Peyer's patch (tissue), 4 donors: ENCODE measurements around the gene HPSE2. TPM values are rescaled to one million over a fixed set of nuclear protein-coding genes. Genes with fewer than 3 reads are reported as not detected.
A peak's percentile ranks its signal among the peaks of the same experiment; 100 is the strongest.

Experiments used
- DNase-seq, 3 donors: peaks; one replicate each; pipeline ENCODE4 v3.0.0-alpha.2; 2017 to 2019
- H3K27ac ChIP-seq, 4 donors: fragments of 200-600 bp; sonication (generic); one replicate each; pipeline ENCODE4 v1.5.1; 2016 to 2019
- H3K27me3 ChIP-seq, 2 donors: fragments of 200-600 bp; sonication (generic); one replicate each; pipeline ENCODE4 v1.5.1; 2019
- H3K36me3 ChIP-seq, 3 donors: fragments of 200-600 bp; sonication (generic); one replicate each; pipeline ENCODE4 v1.5.1; 2016 to 2019
- H3K4me1 ChIP-seq, 4 donors: fragments of 200-600 bp; sonication (generic); one replicate each; pipeline ENCODE4 v1.5.1; 2016 to 2019
- H3K4me3 ChIP-seq, 4 donors: fragments of 200-600 bp; sonication (generic); 1 replicate in 3 of 4; 2 replicates in 1 of 4; pipeline ENCODE4 v1.5.1; 2016 to 2019; ENCODE audit warnings: mild to moderate bottlenecking in 1 of 4
- H3K9me3 ChIP-seq, 4 donors: fragments of 200-600 bp; sonication (generic); one replicate each; pipeline ENCODE4 v1.5.1; 2016 to 2019; ENCODE audit warnings: mild to moderate bottlenecking in 1 of 4
- POLR2A ChIP-seq, 2 donors: fragments of 450-650 bp; IDR thresholded peaks; one replicate each; pipeline ENCODE4 v1.5.1; 2017; ENCODE audit warnings: antibody characterized with exemption in 2 of 2, mild to moderate bottlenecking in 2 of 2, moderate library complexity in 2 of 2
- total RNA-seq, 4 donors: library from RNA; depleted of rRNA; stranded (reverse); fragments of >200 nt; gene quantifications; one replicate each; pipeline ENCODE4 v1.1.0, GENCODE V29; 2016
- TF ChIP-seq, protein P1 (sequence below), 6 experiments: fragments of 450-650 bp in 4 of 6; fragments of 200-600 bp in 2 of 6; sonication (generic) in 1 of 6; IDR thresholded peaks; one replicate each; pipeline ENCODE4 v1.5.1; 2017 to 2019; ENCODE audit warnings: antibody characterized with exemption in 6 of 6, mild to moderate bottlenecking in 3 of 6, moderate library complexity in 1 of 6

HPSE2 gene
- total RNA-seq, 4 donors from 2014 or later, result 3.0 to 15.7 (median 7.4) TPM

DNA sequence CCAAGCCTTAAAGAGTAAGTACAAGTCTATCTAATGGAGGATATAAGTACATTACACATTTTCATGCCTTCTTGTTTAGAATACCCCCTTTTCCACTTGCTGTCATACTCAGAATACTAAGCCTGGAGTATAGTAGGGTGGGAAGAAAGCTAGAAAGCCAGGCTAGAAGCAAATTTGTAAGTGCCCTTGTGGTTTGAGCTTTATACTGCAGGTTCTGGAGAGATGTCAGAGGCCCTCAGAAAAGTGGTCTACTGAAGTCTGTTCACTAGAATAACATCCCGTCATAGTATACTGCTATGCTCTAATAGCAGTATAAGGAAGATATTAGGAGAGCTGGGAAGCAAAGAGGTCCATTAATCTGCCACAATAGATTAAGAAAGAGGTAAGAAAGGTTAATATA is 62.7 kb downstream of the HPSE2 start:
- Histone ChIP-seq H3K4me3 (no peak overlapping the region), H3K27me3 (no peaks in the 10 kb centered on the region), H3K36me3 (no peaks in the 10 kb centered on the region), H3K9me3 (no peaks in the 10 kb centered on the region), H3K4me1 (no peaks in the 10 kb centered on the region), H3K27ac (no peak overlapping the region)
- no peak for TF ChIP-seq POLR2A (IDR thresholded peaks at IDR 0.05)
- TF ChIP-seq, protein P1, sequence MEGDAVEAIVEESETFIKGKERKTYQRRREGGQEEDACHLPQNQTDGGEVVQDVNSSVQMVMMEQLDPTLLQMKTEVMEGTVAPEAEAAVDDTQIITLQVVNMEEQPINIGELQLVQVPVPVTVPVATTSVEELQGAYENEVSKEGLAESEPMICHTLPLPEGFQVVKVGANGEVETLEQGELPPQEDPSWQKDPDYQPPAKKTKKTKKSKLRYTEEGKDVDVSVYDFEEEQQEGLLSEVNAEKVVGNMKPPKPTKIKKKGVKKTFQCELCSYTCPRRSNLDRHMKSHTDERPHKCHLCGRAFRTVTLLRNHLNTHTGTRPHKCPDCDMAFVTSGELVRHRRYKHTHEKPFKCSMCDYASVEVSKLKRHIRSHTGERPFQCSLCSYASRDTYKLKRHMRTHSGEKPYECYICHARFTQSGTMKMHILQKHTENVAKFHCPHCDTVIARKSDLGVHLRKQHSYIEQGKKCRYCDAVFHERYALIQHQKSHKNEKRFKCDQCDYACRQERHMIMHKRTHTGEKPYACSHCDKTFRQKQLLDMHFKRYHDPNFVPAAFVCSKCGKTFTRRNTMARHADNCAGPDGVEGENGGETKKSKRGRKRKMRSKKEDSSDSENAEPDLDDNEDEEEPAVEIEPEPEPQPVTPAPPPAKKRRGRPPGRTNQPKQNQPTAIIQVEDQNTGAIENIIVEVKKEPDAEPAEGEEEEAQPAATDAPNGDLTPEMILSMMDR (IDR thresholded peaks at IDR 0.05), result no peak
- no peak for DNase-seq

- H3K36me3 ChIP-seq, result no peaks in the 10 kb centered on the region
Observed at GRCh38 chr10:99172128-99172738, 63.4 kb downstream of the HPSE2 start.

GRCh38 chr10:99170116-99170675 is 65.5 kb downstream of the HPSE2 start:
- no peaks in the 10 kb centered on the region for H3K4me1 ChIP-seq
- TF ChIP-seq, protein P1 (IDR thresholded peaks at IDR 0.05), result no peak
- TF ChIP-seq POLR2A (IDR thresholded peaks at IDR 0.05), result no peak
- DNase-seq, result no peak
- H3K9me3 ChIP-seq, result no peaks in the 10 kb centered on the region
- H3K4me3 ChIP-seq, result no peak overlapping the region
- H3K27me3 ChIP-seq, result no peaks in the 10 kb centered on the region
- no peaks in the 10 kb centered on the region for H3K36me3 ChIP-seq
- no peak overlapping the region for H3K27ac ChIP-seq

More at GRCh38 chr10:99172128-99172738, 63.4 kb downstream of the HPSE2 start:
- TF ChIP-seq, protein P1 (IDR thresholded peaks at IDR 0.05), result peak in 4 of 6 experiments; percentile 14 to 53 (median 40)
- no peak for TF ChIP-seq POLR2A (IDR thresholded peaks at IDR 0.05)
- Histone ChIP-seq H3K27me3 (no peaks in the 10 kb centered on the region), H3K4me1 (no peaks in the 10 kb centered on the region), H3K27ac (no peak overlapping the region), H3K4me3 (no peak overlapping the region), H3K9me3 (no peaks in the 10 kb centered on the region)
- DNase-seq, result no peak

DNA sequence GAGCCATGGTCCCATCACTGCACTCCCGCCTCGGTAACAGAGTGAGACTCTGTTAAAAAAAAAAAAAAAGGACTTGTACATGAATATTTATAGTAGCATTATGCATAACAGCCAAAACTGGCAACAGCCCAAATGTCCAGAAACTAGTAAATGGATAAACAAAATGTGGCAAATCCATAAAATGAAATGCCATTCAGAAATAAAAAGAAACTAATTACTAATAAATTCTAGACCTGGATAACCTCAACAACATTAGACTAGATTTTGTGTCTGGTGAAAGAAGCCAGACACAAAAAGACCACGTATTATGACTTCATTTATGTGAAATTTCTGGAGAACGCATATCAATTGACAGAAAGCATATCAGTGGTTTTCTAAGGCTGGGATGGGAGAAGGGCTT is 74.5 kb downstream of the HPSE2 start:
- Histone ChIP-seq H3K4me1 (no peaks in the 10 kb centered on the region), H3K36me3 (no peaks in the 10 kb centered on the region), H3K9me3 (no peaks in the 10 kb centered on the region), H3K27me3 (no peaks in the 10 kb centered on the region), H3K27ac (no peak overlapping the region), H3K4me3 (no peak overlapping the region)
- DNase-seq, result no peak
- TF ChIP-seq POLR2A (IDR thresholded peaks at IDR 0.05), result no peak
- TF ChIP-seq, protein P1 (IDR thresholded peaks at IDR 0.05), result no peak

GRCh38 chr10:99143651-99144050 is 92.0 kb downstream of the HPSE2 start:
- no peaks in the 10 kb centered on the region for H3K4me1 ChIP-seq
- H3K4me3 ChIP-seq, result no peak overlapping the region
- no peaks in the 10 kb centered on the region for H3K36me3 ChIP-seq
- H3K27ac ChIP-seq, result no peak overlapping the region
- no peak for TF ChIP-seq POLR2A (IDR thresholded peaks at IDR 0.05)
- TF ChIP-seq, protein P1 (IDR thresholded peaks at IDR 0.05), result no peak
- no peaks in the 10 kb centered on the region for H3K9me3 ChIP-seq
- H3K27me3 ChIP-seq, result no peaks in the 10 kb centered on the region
- no peak for DNase-seq
